Measurements from ENCODE around the gene BATF3. TPM values are rescaled to one million over a fixed set of nuclear protein-coding genes. Genes with fewer than 3 reads are reported as not detected.
"Not testable (repeated sequence)": the region's sequence is repeated elsewhere in the genome, so short reads cannot be mapped to it uniquely, and the experiment has no call there.

The BATF3 gene
- total RNA-seq, 2 experiments from 2014 or later: 2.1 to 3.1 TPM

GRCh38 chr1:212643877-212644276, 55.8 kb downstream of the BATF3 start:
- Histone ChIP-seq H3K4me1 (ENCODE audit: insufficient read depth, low read length, poor library complexity, severe bottlenecking) (no peaks in the 10 kb centered on the region), H3K36me3 (ENCODE audit: insufficient read depth, low read length) (no peaks in the 10 kb centered on the region), H3K4me2 (ENCODE audit: low read length) (no peak overlapping the region), H4K20me1 (ENCODE audit: insufficient read depth, low read length) (no peaks in the 10 kb centered on the region), H3K9me3 (ENCODE audit: low read length) (no peaks in the 10 kb centered on the region), H3K4me3 (ENCODE audit: low read depth, low read length, poor library complexity, severe bottlenecking) (no peak overlapping the region), H3K79me2 (ENCODE audit: insufficient read depth, low read depth, low read length) (no peaks in the 10 kb centered on the region), H3K27ac (ENCODE audit: low read depth, low read length, poor library complexity, severe bottlenecking) (no peak overlapping the region), H2AFZ (ENCODE audit: low read length) (no peak overlapping the region), H3K9me2 (ENCODE audit: insufficient read depth, low read length) (no peaks in the 10 kb centered on the region)
- TF ChIP-seq EZH2phosphoT487 (IDR thresholded peaks at IDR 0.05; ENCODE audit: borderline replicate concordance, low read depth, low read length) (no peak), CTCF (conservative IDR thresholded peaks at IDR 0.05; ENCODE audit: low read length) (no peak)
- no peak for DNase-seq (ENCODE audit: low spot score)
- POLR2A ChIA-PET: no interaction called here
- intact Hi-C loops (cut with micrococcal nuclease; ENCODE audit: unreplicated experiment): no loop called here
- no TSS peak for BruUV-seq (replicated peaks)
- CTCF ChIA-PET (ENCODE audit: unreplicated experiment): interaction anchor here (0.5 kb wide), 1 partner anchor 40 kb away, joined by 3 read pairs; no protein-coding TSS in a partner anchor

- Histone ChIP-seq H3K4me1 (ENCODE audit: insufficient read depth, low read length, poor library complexity, severe bottlenecking) (peaks cover 2% of the 10 kb centered on the region), H3K27ac (ENCODE audit: low read depth, low read length, poor library complexity, severe bottlenecking) (no peak overlapping the region), H3K4me2 (ENCODE audit: low read length) (no peak overlapping the region), H3K36me3 (ENCODE audit: insufficient read depth, low read length) (no peaks in the 10 kb centered on the region), H2AFZ (ENCODE audit: low read length) (no peak overlapping the region), H3K9me3 (ENCODE audit: low read length) (no peaks in the 10 kb centered on the region), H3K4me3 (ENCODE audit: low read depth, low read length, poor library complexity, severe bottlenecking) (no peak overlapping the region), H4K20me1 (ENCODE audit: insufficient read depth, low read length) (no peaks in the 10 kb centered on the region), H3K9me2 (ENCODE audit: insufficient read depth, low read length) (no peaks in the 10 kb centered on the region), H3K79me2 (ENCODE audit: insufficient read depth, low read depth, low read length) (no peaks in the 10 kb centered on the region)
- BruUV-seq (replicated peaks): no TSS peak
- ChIA-PET POLR2A (interaction anchor here (0.7 kb wide), 2 partner anchors 162 to 384 kb away, joined by 4 read pairs; no protein-coding TSS in a partner anchor), CTCF (ENCODE audit: unreplicated experiment) (no interaction called here)
- TF ChIP-seq CTCF (conservative IDR thresholded peaks at IDR 0.05; ENCODE audit: low read length): no peak
- TF ChIP-seq EZH2phosphoT487 (IDR thresholded peaks at IDR 0.05; ENCODE audit: borderline replicate concordance, low read depth, low read length): no peak
- DNase-seq (ENCODE audit: low spot score): no peak
- intact Hi-C loops (cut with micrococcal nuclease; ENCODE audit: unreplicated experiment): no loop called here
These were observed 57.7 kb downstream of the BATF3 start for GRCh38 chr1:212641956-212642355.

DNA sequence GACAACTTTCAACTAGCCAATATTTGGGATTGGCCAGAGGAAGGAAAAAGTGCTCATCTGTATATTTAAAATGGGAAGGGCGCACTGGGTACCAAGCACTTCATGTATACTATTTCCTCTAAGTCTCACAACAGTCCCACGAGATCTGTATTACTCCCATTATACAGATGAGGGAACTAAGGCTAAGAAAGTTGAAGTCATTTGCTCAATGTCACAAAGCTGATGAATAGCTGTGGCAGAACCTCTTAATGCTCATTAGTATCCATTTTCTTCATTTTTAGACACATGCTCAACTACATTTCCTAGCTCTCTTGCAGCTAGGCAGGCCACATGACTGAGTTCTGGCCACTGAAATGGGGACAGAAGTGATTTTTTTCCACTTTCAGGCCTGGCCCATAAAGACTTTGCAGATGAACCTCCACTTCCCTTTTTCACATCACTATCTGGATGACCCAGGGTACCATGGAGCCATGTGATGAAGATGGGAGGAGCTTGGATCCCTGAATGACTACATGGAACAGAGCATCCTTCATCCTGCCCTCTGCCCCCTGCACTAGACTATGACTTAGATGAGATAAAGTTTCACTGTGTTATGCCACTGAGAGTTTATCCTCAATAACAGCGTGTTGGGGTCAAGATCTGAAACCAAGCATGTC, 59.3 kb downstream of the BATF3 start:
- Histone ChIP-seq H3K4me2 (ENCODE audit: low read length) (no peak overlapping the region), H3K27ac (ENCODE audit: low read depth, low read length, poor library complexity, severe bottlenecking) (no peak overlapping the region), H4K20me1 (ENCODE audit: insufficient read depth, low read length) (no peaks in the 10 kb centered on the region), H3K9me3 (ENCODE audit: low read length) (no peaks in the 10 kb centered on the region), H3K36me3 (ENCODE audit: insufficient read depth, low read length) (no peaks in the 10 kb centered on the region), H3K9me2 (ENCODE audit: insufficient read depth, low read length) (no peaks in the 10 kb centered on the region), H2AFZ (ENCODE audit: low read length) (no peak overlapping the region), H3K4me1 (ENCODE audit: insufficient read depth, low read length, poor library complexity, severe bottlenecking) (peaks cover 8% of the 10 kb centered on the region), H3K4me3 (ENCODE audit: low read depth, low read length, poor library complexity, severe bottlenecking) (no peak overlapping the region), H3K79me2 (ENCODE audit: insufficient read depth, low read depth, low read length) (no peaks in the 10 kb centered on the region)
- no peak for TF ChIP-seq EZH2phosphoT487 (IDR thresholded peaks at IDR 0.05; ENCODE audit: borderline replicate concordance, low read depth, low read length)
- TF ChIP-seq CTCF (conservative IDR thresholded peaks at IDR 0.05; ENCODE audit: low read length): no peak
- CTCF ChIA-PET (ENCODE audit: unreplicated experiment): no interaction called here
- BruUV-seq (replicated peaks): no TSS peak
- DNase-seq (ENCODE audit: low spot score): peak; percentile 10
- intact Hi-C loops (cut with micrococcal nuclease; ENCODE audit: unreplicated experiment): no loop called here
- POLR2A ChIA-PET: no interaction called here

GRCh38 chr1:212639524-212639923, 60.1 kb downstream of the BATF3 start:
- H3K36me3 ChIP-seq (ENCODE audit: insufficient read depth, low read length); DNase-seq (ENCODE audit: low spot score); H2AFZ ChIP-seq (ENCODE audit: low read length); H3K4me3 ChIP-seq (ENCODE audit: low read depth, low read length, poor library complexity, severe bottlenecking); H3K9me3 ChIP-seq (ENCODE audit: low read length); H3K27ac ChIP-seq (ENCODE audit: low read depth, low read length, poor library complexity, severe bottlenecking); intact Hi-C loops (cut with micrococcal nuclease; ENCODE audit: unreplicated experiment); H3K4me2 ChIP-seq (ENCODE audit: low read length); BruUV-seq (replicated peaks); CTCF ChIA-PET (ENCODE audit: unreplicated experiment); H3K4me1 ChIP-seq (ENCODE audit: insufficient read depth, low read length, poor library complexity, severe bottlenecking); H3K79me2 ChIP-seq (ENCODE audit: insufficient read depth, low read depth, low read length); H4K20me1 ChIP-seq (ENCODE audit: insufficient read depth, low read length); H3K9me2 ChIP-seq (ENCODE audit: insufficient read depth, low read length): not testable (repeated sequence)
- POLR2A ChIA-PET: interaction anchor here (0.6 kb wide), 2 partner anchors 151 to 184 kb away, joined by 3 read pairs; no protein-coding TSS in a partner anchor

Data from OCI-LY7 (cell line).